Testis (tissue), 2 donors: ENCODE results near the gene CCDC74B.

Experiments used
- CTCF ChIP-seq, 3 experiments: fragments of 450-650 bp in 2 of 3; fragments of 200-600 bp in 1 of 3; sonication (generic) in 1 of 3; IDR thresholded peaks; one replicate each; pipeline ENCODE4 v1.5.1; 2016 to 2019; ENCODE audit warnings: antibody characterized with exemption in 3 of 3, mild to moderate bottlenecking in 2 of 3, moderate library complexity in 1 of 3
- POLR2A ChIP-seq: fragments of 450-650 bp; IDR thresholded peaks from one replicate; pipeline ENCODE4 v1.6.1; 2017; ENCODE audit warnings: antibody characterized with exemption, mild to moderate bottlenecking, moderate library complexity

- no peak for TF ChIP-seq POLR2A
- TF ChIP-seq CTCF (IDR thresholded peaks at IDR 0.05): no peak
Observed at GRCh38 chr2:130158631-130159030, 13.7 kb upstream of the CCDC74B start.
